Right renal cortex interstitium (tissue), 3 donors: ENCODE results near the gene GRAMD1B. TPM values are rescaled to one million over a fixed set of nuclear protein-coding genes. Genes with fewer than 3 reads are reported as not detected.
"Not testable (repeated sequence)": the region's sequence is repeated elsewhere in the genome, so short reads cannot be mapped to it uniquely, and the experiment has no call there.

ENCODE experiments used
- DNase-seq, 3 donors: peaks; one replicate each; pipeline ENCODE4 v3.0.0-alpha.2; 2013; ENCODE audit warnings: low read depth in 3 of 3, low spot score in 2 of 3
- polyA plus RNA-seq, 3 donors: library from polyadenylated mRNA; unstranded; fragments of 120-200 nt; gene quantifications; one replicate each; pipeline ENCODE4 v1.2.1, GENCODE V29; 2013; ENCODE audit not compliant: insufficient read length in 3 of 3

The GRAMD1B gene
- polyA plus RNA-seq, 3 donors: 9.7 to 12.1 (median 11.3) TPM

- no peak for DNase-seq
These were observed 128.7 kb downstream of the GRAMD1B start for GRCh38 chr11:123558536-123559315.

GRCh38 chr11:123559523-123559955 is 129.5 kb downstream of the GRAMD1B start:
- no peak for DNase-seq

GRCh38 chr11:123560006-123560405 is 129.9 kb downstream of the GRAMD1B start:
- DNase-seq: peak in 1 of 3 donors; percentile 51

GRCh38 chr11:123561431-123561800 is 131.3 kb downstream of the GRAMD1B start:
- DNase-seq: no peak

- DNase-seq: no peak
These were observed 132.1 kb downstream of the GRAMD1B start for GRCh38 chr11:123562158-123562557.

GRCh38 chr11:123562829-123563228 is 132.8 kb downstream of the GRAMD1B start:
- no peak for DNase-seq

GRCh38 chr11:123564221-123564620 is 134.2 kb downstream of the GRAMD1B start:
- no peak for DNase-seq

- DNase-seq: no peak
These were observed 136.8 kb downstream of the GRAMD1B start for GRCh38 chr11:123566852-123567251.

- no peak for DNase-seq
These were observed 137.4 kb downstream of the GRAMD1B start for GRCh38 chr11:123567466-123567865.

- DNase-seq: no peak
These were observed 138.3 kb downstream of the GRAMD1B start for GRCh38 chr11:123568367-123568870.

- no peak for DNase-seq
These were observed 139.3 kb downstream of the GRAMD1B start for GRCh38 chr11:123569393-123569792.

- DNase-seq: no peak
These were observed 141.0 kb downstream of the GRAMD1B start for GRCh38 chr11:123570939-123571580.

GRCh38 chr11:123572791-123573190 is 142.7 kb downstream of the GRAMD1B start:
- DNase-seq: not testable (repeated sequence)

- DNase-seq: no peak
These were observed 143.2 kb downstream of the GRAMD1B start for GRCh38 chr11:123573286-123573685.

GRCh38 chr11:123575441-123575840 is 145.4 kb downstream of the GRAMD1B start:
- DNase-seq: no peak

- no peak for DNase-seq
These were observed 146.0 kb downstream of the GRAMD1B start for GRCh38 chr11:123576082-123576481.

- DNase-seq: no peak
These were observed 146.4 kb downstream of the GRAMD1B start for GRCh38 chr11:123576501-123576900.

GRCh38 chr11:123577081-123577598 is 147.1 kb downstream of the GRAMD1B start:
- DNase-seq: no peak

- no peak for DNase-seq
These were observed 148.9 kb downstream of the GRAMD1B start for GRCh38 chr11:123578778-123579481.

- DNase-seq: no peak
These were observed 149.4 kb downstream of the GRAMD1B start for GRCh38 chr11:123579482-123579812.

- no peak for DNase-seq
These were observed 150.1 kb downstream of the GRAMD1B start for GRCh38 chr11:123580137-123580536.
